GM12878 (cell line): Measurements from ENCODE around the gene ANXA11. TPM values are rescaled to one million over a fixed set of nuclear protein-coding genes. Genes with fewer than 3 reads are reported as not detected.

Experiments used
- ATAC-seq: fragments of 200-7000 bp; cut with Tn5 transposase; 3 replicates; pipeline ENCODE4 v1.9.1; 2020; ENCODE audit warnings: mild to moderate bottlenecking, moderate library complexity
- BruUV-seq: library from RNA; stranded (reverse); fragments of 400-500 nt; replicated peaks from 2 replicates; lab custom pipeline; 2021; lab: Mats Ljungman, UMichigan
- CTCF ChIA-PET: fragments of 300-600 bp; sonication (Branson Sonifier 250); formaldehyde crosslinking; extraction: SDS; loops from one replicate; lab custom pipeline; 2021; ENCODE audit warnings: inconsistent platforms; lab: Yijun Ruan, JAX
- POLR2A ChIA-PET: fragments of 350-600 bp; formaldehyde crosslinking; extraction: SDS; loops from one replicate; lab custom pipeline; 2021; ENCODE audit warnings: inconsistent platforms; lab: Charles Lee
- RAD21 ChIA-PET: fragments of 300-600 bp; sonication (Branson Sonifier 250); formaldehyde crosslinking; loops from one replicate; lab custom pipeline; 2023; ENCODE audit warnings: antibody characterized with exemption; ENCODE audit not compliant: unreplicated experiment; lab: Charles Lee
- SMC1A ChIA-PET: fragments of 300-600 bp; sonication (Branson Sonifier 250); formaldehyde crosslinking; loops from one replicate; lab custom pipeline; 2023; ENCODE audit not compliant: unreplicated experiment, uncharacterized antibody; lab: Charles Lee
- DNase-seq: peaks from one replicate; pipeline ENCODE4 v3.0.0-alpha.2; 2011; ENCODE audit warnings: low read depth, low spot score
- FAIRE-seq: peaks from 3 replicates; lab custom pipeline; 2011; peaks lifted over from hg19 to GRCh38; lab: Jason Lieb, UNC
- H2AFZ ChIP-seq: 2 replicates; pipeline ENCODE4 v1.6.0; 2011; ENCODE audit warnings: low read depth, low read length, control low read depth; ENCODE audit not compliant: control insufficient read depth
- H3K27ac ChIP-seq: 2 replicates; pipeline ENCODE4 v1.5.1; 2011; ENCODE audit warnings: control low read depth; ENCODE audit not compliant: control insufficient read depth, insufficient read depth
- H3K27me3 ChIP-seq, 2 experiments: replicated peaks in 1 of 2; 2 replicates each; pipeline versions ENCODE4 v1.6.0 to v1.6.1; 2011; ENCODE audit warnings: low read length in 1 of 2; ENCODE audit not compliant: control insufficient read depth in 2 of 2, insufficient read depth in 2 of 2
- H3K36me3 ChIP-seq, 2 experiments: 2 replicates each; pipeline ENCODE4 v1.5.1; 2011; ENCODE audit warnings: low read length in 1 of 2; ENCODE audit not compliant: control insufficient read depth in 2 of 2, insufficient read depth in 2 of 2
- H3K4me1 ChIP-seq: 2 replicates; pipeline ENCODE4 v1.6.1; 2011; ENCODE audit warnings: mild to moderate bottlenecking, low read length, moderate library complexity, mixed read lengths; ENCODE audit not compliant: control insufficient read depth, insufficient read depth
- H3K4me2 ChIP-seq: 2 replicates; pipeline ENCODE4 v1.6.0; 2011; ENCODE audit warnings: control low read depth; ENCODE audit not compliant: control insufficient read depth, insufficient read depth
- H3K4me3 ChIP-seq: fragments of 200-600 bp; sonication (generic); 2 replicates; pipeline ENCODE4 v1.5.1; 2016
- H3K79me2 ChIP-seq: 2 replicates; pipeline ENCODE4 v1.6.0; 2011; ENCODE audit warnings: low read length; ENCODE audit not compliant: control insufficient read depth, insufficient read depth
- H3K9ac ChIP-seq: 2 replicates; pipeline ENCODE4 v1.8.0; 2011; ENCODE audit warnings: low read length, control low read depth, mixed read lengths; ENCODE audit not compliant: control insufficient read depth, insufficient read depth
- H3K9me3 ChIP-seq: replicated peaks from 3 replicates; pipeline ENCODE4 v1.5.1; 2011; ENCODE audit warnings: mild to moderate bottlenecking, low read length; ENCODE audit not compliant: control insufficient read depth, insufficient read depth
- H4K20me1 ChIP-seq: 2 replicates; pipeline ENCODE4 v1.6.0; 2011; ENCODE audit not compliant: control insufficient read depth, insufficient read depth
- MEF2B ChIP-seq: fragments of 450-650 bp; IDR thresholded peaks from 2 replicates; pipeline ENCODE4 v1.6.1; 2018; ENCODE audit warnings: mild to moderate bottlenecking, moderate library complexity; ENCODE audit not compliant: partially characterized antibody, poor library complexity, severe bottlenecking
- NR2C2 ChIP-seq: IDR thresholded peaks from 2 replicates; pipeline ENCODE4 v1.6.1; 2011; ENCODE audit warnings: borderline replicate concordance, low read depth; ENCODE audit not compliant: control insufficient read depth, insufficient read length
- RFX5 ChIP-seq: IDR thresholded peaks from 2 replicates; pipeline ENCODE4 v1.6.1; 2011; ENCODE audit warnings: low read depth, low read length, improper control_type of control experiment
- SKIL ChIP-seq: fragments of 450-650 bp; IDR thresholded peaks from 2 replicates; pipeline ENCODE4 v1.6.1; 2017; ENCODE audit warnings: mild to moderate bottlenecking, low read depth, inconsistent platforms; ENCODE audit not compliant: poor library complexity, severe bottlenecking
- SREBF1 ChIP-seq: IDR thresholded peaks from 2 replicates; pipeline ENCODE4 v1.6.1; 2012; ENCODE audit warnings: mild to moderate bottlenecking, low read length
- WRNIP1 ChIP-seq: IDR thresholded peaks from 2 replicates; pipeline ENCODE4 v1.6.1; 2011; ENCODE audit warnings: low read depth, low read length, improper control_type of control experiment, borderline replicate concordance
- ZNF217 ChIP-seq: fragments of 450-650 bp; IDR thresholded peaks from 2 replicates; pipeline ENCODE4 v1.6.1; 2017; ENCODE audit warnings: antibody characterized with exemption, mild to moderate bottlenecking
- ZNF24 ChIP-seq: fragments of 450-650 bp; IDR thresholded peaks from 2 replicates; pipeline ENCODE4 v1.6.1; 2017; ENCODE audit warnings: antibody characterized with exemption, mild to moderate bottlenecking
- WGBS: methylation state at CpG from one replicate; pipeline ENCODE4 v1.1.6; 2016; ENCODE audit warnings: low lambda C conversion rate; ENCODE audit not compliant: insufficient replicate concordance, insufficient coverage; ENCODE audit errors: missing lambda C conversion rate; 5-methylcytosine and 5-hydroxymethylcytosine counted together
- in situ Hi-C: fragments of 300-500 bp; cut with MboI; formaldehyde crosslinking; loops from 9 replicates; pipeline ENCODE4 v1.14.3; 2018; ENCODE audit warnings: mixed read lengths
- intact Hi-C: fragments of 100-400 bp; cut with micrococcal nuclease; formaldehyde crosslinking; loops from one replicate; pipeline ENCODE4 v1.14.2; 2022; ENCODE audit not compliant: unreplicated experiment
- polyA plus RNA-seq, 11 experiments: library from polyadenylated mRNA; depleted of rRNA in 4 of 11; unstranded in 6 of 11; stranded (reverse) in 5 of 11; fragments of >200 nt; fragmentation: Nextera tagmentation in 4 of 11; fragmentation: Illumina TruSeq in 1 of 11; extraction: Ambion mirVana in 4 of 11; extraction: Trizol in 1 of 11; gene quantifications; 1 replicate in 1 of 11; 2 replicates in 10 of 11; pipeline versions ENCODE4 v1.2.1 to v1.2.3, GENCODE V29; 2011 to 2016; ENCODE audit warnings: inconsistent platforms in 2 of 11, missing spikeins in 2 of 11, low read depth in 1 of 11
- total RNA-seq, 4 experiments: library from RNA; depleted of rRNA in 3 of 4; stranded (reverse); fragments of >200 nt in 3 of 4; fragmentation: Illumina TruSeq in 1 of 4; extraction: Trizol in 1 of 4; gene quantifications; 2 replicates each; pipeline versions ENCODE4 v1.2.1 to v1.2.3, GENCODE V29; 2013 to 2021
- TF ChIP-seq, protein P1 (sequence below): IDR thresholded peaks from 2 replicates; pipeline ENCODE4 v1.6.1; 2012; ENCODE audit warnings: mild to moderate bottlenecking, low read depth, low read length
- TF ChIP-seq, protein P2 (sequence below): fragments of 450-650 bp; IDR thresholded peaks from 2 replicates; pipeline ENCODE4 v1.6.1; 2016; ENCODE audit warnings: mild to moderate bottlenecking, moderate library complexity, borderline replicate concordance
- TF ChIP-seq, protein P3 (sequence below): fragments of 450-650 bp; IDR thresholded peaks from 2 replicates; pipeline ENCODE4 v1.6.1; 2016; ENCODE audit warnings: mild to moderate bottlenecking

ANXA11 gene
- total and polyA plus RNA-seq, 10 of the 15 experiments (the other 5 are each of a cell fraction or from before 2014, with no cell fraction given): 25.0 to 129 (median 72.2) TPM

GRCh38 chr10:80167471-80168161 is 37.7 kb downstream of the ANXA11 start:
- intact Hi-C loops (no loop called here), in situ Hi-C loops (no loop called here)
- DNase-seq (no peak), ATAC-seq (no peak), FAIRE-seq (no peak)
- peaks cover 24 to 32% of the 10 kb centered on the region in 2 experiments for H3K36me3 ChIP-seq
- POLR2A ChIA-PET: no interaction called here
- H2AFZ ChIP-seq: no peak overlapping the region
- H3K79me2 ChIP-seq: no peaks in the 10 kb centered on the region
- no peak overlapping the region for H3K4me2 ChIP-seq
- BruUV-seq: no TSS peak
- H3K9ac ChIP-seq: no peak overlapping the region
- CTCF ChIA-PET: interaction anchor here (1.7 to 7.5 kb wide), 2 partner anchors 36 to 53 kb away, joined by 9 to 41 read pairs; no protein-coding TSS in a partner anchor
- SMC1A ChIA-PET: interaction anchor here (1.0 to 1.2 kb wide), 2 partner anchors 17 to 21 kb away, joined by 3 to 4 read pairs; no protein-coding TSS in a partner anchor
- no peaks in the 10 kb centered on the region; the same call in 1 of the 2 replicates for H4K20me1 ChIP-seq
- no peak overlapping the region for H3K4me3 ChIP-seq
- no peaks in the 10 kb centered on the region for H3K27me3 ChIP-seq
- RAD21 ChIA-PET: interaction anchor here (3.8 kb wide), 1 partner anchor 54 kb away, joined by 16 read pairs; no protein-coding TSS in a partner anchor
- 99% methylated on average over 8 of the region's 8 CpGs for WGBS
- H3K9me3 ChIP-seq: no peaks in the 10 kb centered on the region
- H3K27ac ChIP-seq: no peak overlapping the region
- no peaks in the 10 kb centered on the region for H3K4me1 ChIP-seq
- TF ChIP-seq, protein P1, sequence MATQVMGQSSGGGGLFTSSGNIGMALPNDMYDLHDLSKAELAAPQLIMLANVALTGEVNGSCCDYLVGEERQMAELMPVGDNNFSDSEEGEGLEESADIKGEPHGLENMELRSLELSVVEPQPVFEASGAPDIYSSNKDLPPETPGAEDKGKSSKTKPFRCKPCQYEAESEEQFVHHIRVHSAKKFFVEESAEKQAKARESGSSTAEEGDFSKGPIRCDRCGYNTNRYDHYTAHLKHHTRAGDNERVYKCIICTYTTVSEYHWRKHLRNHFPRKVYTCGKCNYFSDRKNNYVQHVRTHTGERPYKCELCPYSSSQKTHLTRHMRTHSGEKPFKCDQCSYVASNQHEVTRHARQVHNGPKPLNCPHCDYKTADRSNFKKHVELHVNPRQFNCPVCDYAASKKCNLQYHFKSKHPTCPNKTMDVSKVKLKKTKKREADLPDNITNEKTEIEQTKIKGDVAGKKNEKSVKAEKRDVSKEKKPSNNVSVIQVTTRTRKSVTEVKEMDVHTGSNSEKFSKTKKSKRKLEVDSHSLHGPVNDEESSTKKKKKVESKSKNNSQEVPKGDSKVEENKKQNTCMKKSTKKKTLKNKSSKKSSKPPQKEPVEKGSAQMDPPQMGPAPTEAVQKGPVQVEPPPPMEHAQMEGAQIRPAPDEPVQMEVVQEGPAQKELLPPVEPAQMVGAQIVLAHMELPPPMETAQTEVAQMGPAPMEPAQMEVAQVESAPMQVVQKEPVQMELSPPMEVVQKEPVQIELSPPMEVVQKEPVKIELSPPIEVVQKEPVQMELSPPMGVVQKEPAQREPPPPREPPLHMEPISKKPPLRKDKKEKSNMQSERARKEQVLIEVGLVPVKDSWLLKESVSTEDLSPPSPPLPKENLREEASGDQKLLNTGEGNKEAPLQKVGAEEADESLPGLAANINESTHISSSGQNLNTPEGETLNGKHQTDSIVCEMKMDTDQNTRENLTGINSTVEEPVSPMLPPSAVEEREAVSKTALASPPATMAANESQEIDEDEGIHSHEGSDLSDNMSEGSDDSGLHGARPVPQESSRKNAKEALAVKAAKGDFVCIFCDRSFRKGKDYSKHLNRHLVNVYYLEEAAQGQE: no peak
- TF ChIP-seq, protein P2, sequence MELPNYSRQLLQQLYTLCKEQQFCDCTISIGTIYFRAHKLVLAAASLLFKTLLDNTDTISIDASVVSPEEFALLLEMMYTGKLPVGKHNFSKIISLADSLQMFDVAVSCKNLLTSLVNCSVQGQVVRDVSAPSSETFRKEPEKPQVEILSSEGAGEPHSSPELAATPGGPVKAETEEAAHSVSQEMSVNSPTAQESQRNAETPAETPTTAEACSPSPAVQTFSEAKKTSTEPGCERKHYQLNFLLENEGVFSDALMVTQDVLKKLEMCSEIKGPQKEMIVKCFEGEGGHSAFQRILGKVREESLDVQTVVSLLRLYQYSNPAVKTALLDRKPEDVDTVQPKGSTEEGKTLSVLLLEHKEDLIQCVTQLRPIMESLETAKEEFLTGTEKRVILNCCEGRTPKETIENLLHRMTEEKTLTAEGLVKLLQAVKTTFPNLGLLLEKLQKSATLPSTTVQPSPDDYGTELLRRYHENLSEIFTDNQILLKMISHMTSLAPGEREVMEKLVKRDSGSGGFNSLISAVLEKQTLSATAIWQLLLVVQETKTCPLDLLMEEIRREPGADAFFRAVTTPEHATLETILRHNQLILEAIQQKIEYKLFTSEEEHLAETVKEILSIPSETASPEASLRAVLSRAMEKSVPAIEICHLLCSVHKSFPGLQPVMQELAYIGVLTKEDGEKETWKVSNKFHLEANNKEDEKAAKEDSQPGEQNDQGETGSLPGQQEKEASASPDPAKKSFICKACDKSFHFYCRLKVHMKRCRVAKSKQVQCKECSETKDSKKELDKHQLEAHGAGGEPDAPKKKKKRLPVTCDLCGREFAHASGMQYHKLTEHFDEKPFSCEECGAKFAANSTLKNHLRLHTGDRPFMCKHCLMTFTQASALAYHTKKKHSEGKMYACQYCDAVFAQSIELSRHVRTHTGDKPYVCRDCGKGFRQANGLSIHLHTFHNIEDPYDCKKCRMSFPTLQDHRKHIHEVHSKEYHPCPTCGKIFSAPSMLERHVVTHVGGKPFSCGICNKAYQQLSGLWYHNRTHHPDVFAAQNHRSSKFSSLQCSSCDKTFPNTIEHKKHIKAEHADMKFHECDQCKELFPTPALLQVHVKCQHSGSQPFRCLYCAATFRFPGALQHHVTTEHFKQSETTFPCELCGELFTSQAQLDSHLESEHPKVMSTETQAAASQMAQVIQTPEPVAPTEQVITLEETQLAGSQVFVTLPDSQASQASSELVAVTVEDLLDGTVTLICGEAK: no peak
- no peak for TF ChIP-seq MEF2B
- no peak for TF ChIP-seq SKIL
- no peak for TF ChIP-seq RFX5
- no peak for TF ChIP-seq ZNF24
- no peak for TF ChIP-seq WRNIP1
- TF ChIP-seq, protein P3, sequence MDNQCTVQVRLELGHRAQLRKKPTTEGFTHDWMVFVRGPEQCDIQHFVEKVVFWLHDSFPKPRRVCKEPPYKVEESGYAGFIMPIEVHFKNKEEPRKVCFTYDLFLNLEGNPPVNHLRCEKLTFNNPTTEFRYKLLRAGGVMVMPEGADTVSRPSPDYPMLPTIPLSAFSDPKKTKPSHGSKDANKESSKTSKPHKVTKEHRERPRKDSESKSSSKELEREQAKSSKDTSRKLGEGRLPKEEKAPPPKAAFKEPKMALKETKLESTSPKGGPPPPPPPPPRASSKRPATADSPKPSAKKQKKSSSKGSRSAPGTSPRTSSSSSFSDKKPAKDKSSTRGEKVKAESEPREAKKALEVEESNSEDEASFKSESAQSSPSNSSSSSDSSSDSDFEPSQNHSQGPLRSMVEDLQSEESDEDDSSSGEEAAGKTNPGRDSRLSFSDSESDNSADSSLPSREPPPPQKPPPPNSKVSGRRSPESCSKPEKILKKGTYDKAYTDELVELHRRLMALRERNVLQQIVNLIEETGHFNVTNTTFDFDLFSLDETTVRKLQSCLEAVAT: no peak
- no peak for TF ChIP-seq NR2C2
- no peak for TF ChIP-seq SREBF1
- TF ChIP-seq ZNF217: no peak
